Activated naive CD8-positive, alpha-beta T cell treated with anti-CD3 and anti-CD28 coated beads, Interleukin-2, amount 10 ng/mL, durations not matched to agents 7 days and 5 days (primary cell): Measurements from ENCODE around the gene BTG1. TPM values are rescaled to one million over a fixed set of nuclear protein-coding genes. Genes with fewer than 3 reads are reported as not detected.
A peak's percentile ranks its signal among the peaks of the same experiment; 100 is the strongest.

Source experiments
- ATAC-seq: fragments of 150-1000 bp; cut with Tn5 transposase; one replicate; pipeline ENCODE4 v1.10.0; 2021; ENCODE audit warnings: low read depth, moderate library complexity
- POLR2A ChIA-PET: fragments of 350-600 bp; sonication (Branson Sonifier 250); formaldehyde crosslinking; loops from one replicate; lab custom pipeline; 2021; ENCODE audit warnings: antibody characterized with exemption; lab: Charles Lee
- DNase-seq: peaks from one replicate; pipeline ENCODE4 v3.0.0; 2021
- H3K27ac Mint-ChIP-seq: one replicate; pipeline ENCODE4 v1.8.0; 2022; ENCODE audit warnings: mild to moderate bottlenecking, mixed read lengths
- H3K27me3 Mint-ChIP-seq: one replicate; pipeline ENCODE4 v1.8.0; 2022; ENCODE audit warnings: mild to moderate bottlenecking, moderate library complexity, mixed read lengths
- H3K36me3 Mint-ChIP-seq: one replicate; pipeline ENCODE4 v1.8.0; 2021; ENCODE audit warnings: mild to moderate bottlenecking, mixed read lengths
- H3K4me1 Mint-ChIP-seq: one replicate; pipeline ENCODE4 v1.8.0; 2021; ENCODE audit warnings: mixed read lengths
- H3K4me3 Mint-ChIP-seq: one replicate; pipeline ENCODE4 v1.8.0; 2022; ENCODE audit warnings: mild to moderate bottlenecking, moderate library complexity, mixed read lengths
- H3K9me3 Mint-ChIP-seq: one replicate; pipeline ENCODE4 v1.8.0; 2021; ENCODE audit warnings: mixed read lengths
- total RNA-seq, 2 experiments: library from RNA; stranded (reverse); gene quantifications; one replicate each; pipeline ENCODE4 v1.2.3, GENCODE V29; 2021

The BTG1 gene
- total RNA-seq, 2 experiments from 2014 or later: 249 to 255 TPM

DNA sequence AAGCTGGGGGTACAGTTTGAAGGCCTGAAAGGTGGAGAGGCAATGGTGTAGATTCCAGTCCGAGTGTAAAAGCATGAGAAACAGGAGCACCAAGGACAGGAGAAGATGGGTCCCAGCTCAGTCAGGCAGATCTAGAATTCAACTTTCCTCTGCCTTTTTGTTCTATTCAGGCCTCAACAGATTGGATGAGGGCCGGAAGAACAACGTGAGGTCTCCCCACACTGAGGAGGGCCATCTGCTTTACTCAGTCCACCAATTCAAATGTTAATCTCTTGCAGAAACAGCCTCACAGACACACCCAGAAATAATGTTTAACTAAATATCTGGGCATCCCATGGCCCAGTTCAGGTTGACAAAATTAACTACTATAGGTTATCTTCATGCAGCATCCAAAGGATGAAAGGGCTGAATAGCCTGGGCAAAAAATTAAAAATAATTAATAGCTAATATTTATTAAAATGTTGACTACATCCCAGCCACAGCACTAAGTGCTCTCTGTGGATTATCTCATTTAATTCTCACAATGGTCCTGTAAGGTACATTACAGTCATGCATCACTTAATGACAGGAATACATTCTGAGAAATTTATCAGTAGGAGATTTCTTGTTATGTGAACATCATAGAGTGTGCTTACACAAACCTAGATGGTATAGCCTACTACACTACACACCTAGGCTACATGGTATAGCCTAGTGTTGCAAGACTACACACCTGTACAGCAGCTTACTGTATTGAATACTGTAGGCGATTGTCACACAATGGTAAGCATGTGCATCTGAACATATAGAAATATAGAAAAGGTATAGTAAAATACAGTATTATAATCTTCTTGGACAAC is 22.5 kb downstream of the BTG1 start:
- H3K9me3 Mint-ChIP-seq: peaks cover 8% of the 10 kb centered on the region
- H3K36me3 Mint-ChIP-seq: peaks cover 45% of the 10 kb centered on the region
- no peak overlapping the region for H3K27ac Mint-ChIP-seq
- no peak overlapping the region for H3K4me3 Mint-ChIP-seq
- DNase-seq: no peak
- no peaks in the 10 kb centered on the region for H3K27me3 Mint-ChIP-seq
- no peak for ATAC-seq
- H3K4me1 Mint-ChIP-seq: peaks cover 39% of the 10 kb centered on the region
- POLR2A ChIA-PET: interaction anchor here (1.2 to 2.2 kb wide), 2 partner anchors 12 to 24 kb away, joined by 6 to 16 read pairs; partner anchors contain the start of gene BTG1

- Mint-ChIP-seq H3K36me3 (peaks cover 40% of the 10 kb centered on the region), H3K9me3 (peaks cover 8% of the 10 kb centered on the region), H3K27ac (no peak overlapping the region), H3K4me3 (no peak overlapping the region), H3K4me1 (peaks cover 35% of the 10 kb centered on the region), H3K27me3 (no peaks in the 10 kb centered on the region)
- DNase-seq (no peak), ATAC-seq (no peak)
- POLR2A ChIA-PET: interaction anchor here (1.0 to 1.1 kb wide), 2 partner anchors 13 to 24 kb away, joined by 3 read pairs; partner anchors contain the start of gene BTG1
Observed at GRCh38 chr12:92121826-92122225, 23.8 kb downstream of the BTG1 start.

GRCh38 chr12:92118826-92119536 is 26.7 kb downstream of the BTG1 start:
- POLR2A ChIA-PET: interaction anchor here (0.5 to 3.3 kb wide), 3 partner anchors 25 to 96 kb away, joined by 3 to 8 read pairs (median 3); partner anchors contain the start of gene BTG1
- DNase-seq: no peak
- H3K36me3 Mint-ChIP-seq: peaks cover 29% of the 10 kb centered on the region
- H3K27me3 Mint-ChIP-seq: no peaks in the 10 kb centered on the region
- H3K4me3 Mint-ChIP-seq: no peak overlapping the region
- ATAC-seq: no peak
- H3K27ac Mint-ChIP-seq: peak overlapping the region; percentile 2
- H3K9me3 Mint-ChIP-seq: peaks cover 8% of the 10 kb centered on the region
- H3K4me1 Mint-ChIP-seq: peaks cover 35% of the 10 kb centered on the region

- DNase-seq (no peak), ATAC-seq (peak; percentile 31)
- no peaks in the 10 kb centered on the region for H3K27me3 Mint-ChIP-seq
- peaks cover 23% of the 10 kb centered on the region for H3K36me3 Mint-ChIP-seq
- peaks cover 3% of the 10 kb centered on the region for H3K9me3 Mint-ChIP-seq
- peaks cover 52% of the 10 kb centered on the region for H3K4me1 Mint-ChIP-seq
- POLR2A ChIA-PET: interaction anchor here (1.0 to 5.9 kb wide), 4 partner anchors 9 to 30 kb away, joined by 4 to 33 read pairs (median 8); partner anchors contain the start of gene BTG1
- peak overlapping the region; percentile 9 for H3K4me3 Mint-ChIP-seq
- peak overlapping the region; percentile 44 for H3K27ac Mint-ChIP-seq
Observed at GRCh38 chr12:92114834-92115233, 30.8 kb downstream of the BTG1 start.

GRCh38 chr12:92111256-92111655 is 34.4 kb downstream of the BTG1 start:
- H3K36me3 Mint-ChIP-seq: peaks cover 8% of the 10 kb centered on the region
- DNase-seq (no peak), ATAC-seq (no peak)
- peaks cover 66% of the 10 kb centered on the region for H3K4me1 Mint-ChIP-seq
- H3K27me3 Mint-ChIP-seq: no peaks in the 10 kb centered on the region
- POLR2A ChIA-PET: interaction anchor here (1.1 to 5.9 kb wide), 3 partner anchors 14 to 34 kb away, joined by 3 to 33 read pairs (median 5); partner anchors contain the start of gene BTG1
- no peaks in the 10 kb centered on the region for H3K9me3 Mint-ChIP-seq
- H3K27ac Mint-ChIP-seq: peak overlapping the region; percentile 57
- peak overlapping the region; percentile 76 for H3K4me3 Mint-ChIP-seq

- Mint-ChIP-seq H3K27ac (peak overlapping the region; percentile 76), H3K4me1 (peaks cover 69% of the 10 kb centered on the region), H3K9me3 (no peaks in the 10 kb centered on the region), H3K27me3 (no peaks in the 10 kb centered on the region), H3K36me3 (peaks cover 4% of the 10 kb centered on the region), H3K4me3 (peak overlapping the region; percentile 76)
- POLR2A ChIA-PET: interaction anchor here (0.7 to 5.9 kb wide), 3 partner anchors 24 to 51 kb away, joined by 4 to 33 read pairs (median 5); partner anchors contain the start of gene BTG1
- ATAC-seq (no peak), DNase-seq (no peak)
Observed at GRCh38 chr12:92110083-92110640, 35.5 kb downstream of the BTG1 start.

DNA sequence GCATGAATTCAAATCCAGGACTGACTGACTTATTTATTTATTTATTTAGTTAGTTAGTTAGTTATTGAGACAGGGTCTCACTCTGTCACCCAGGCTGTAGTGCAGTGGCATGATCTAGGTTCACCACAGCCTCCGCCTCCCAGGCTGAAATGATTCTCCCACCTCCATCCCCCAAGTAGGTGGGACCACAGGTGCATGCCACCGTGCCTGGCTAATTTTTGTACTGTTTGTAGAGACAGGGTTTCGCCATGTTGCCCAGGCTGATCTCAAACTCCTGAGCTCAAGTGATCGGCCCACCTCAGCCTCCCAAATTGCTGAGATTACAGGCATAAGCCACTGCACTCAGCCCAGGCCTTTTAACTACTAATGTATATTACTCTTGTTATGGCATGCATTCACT is 36.0 kb downstream of the BTG1 start:
- H3K27me3 Mint-ChIP-seq: no peaks in the 10 kb centered on the region
- peak overlapping the region; percentile 76 for H3K27ac Mint-ChIP-seq
- no peak for DNase-seq
- peak; percentile 32 for ATAC-seq
- H3K9me3 Mint-ChIP-seq: no peaks in the 10 kb centered on the region
- peaks cover 4% of the 10 kb centered on the region for H3K36me3 Mint-ChIP-seq
- H3K4me3 Mint-ChIP-seq: peak overlapping the region; percentile 76
- POLR2A ChIA-PET: interaction anchor here (1.1 to 5.9 kb wide), 2 partner anchors 24 to 35 kb away, joined by 4 to 33 read pairs; partner anchors contain the start of gene BTG1
- peaks cover 67% of the 10 kb centered on the region for H3K4me1 Mint-ChIP-seq

DNA sequence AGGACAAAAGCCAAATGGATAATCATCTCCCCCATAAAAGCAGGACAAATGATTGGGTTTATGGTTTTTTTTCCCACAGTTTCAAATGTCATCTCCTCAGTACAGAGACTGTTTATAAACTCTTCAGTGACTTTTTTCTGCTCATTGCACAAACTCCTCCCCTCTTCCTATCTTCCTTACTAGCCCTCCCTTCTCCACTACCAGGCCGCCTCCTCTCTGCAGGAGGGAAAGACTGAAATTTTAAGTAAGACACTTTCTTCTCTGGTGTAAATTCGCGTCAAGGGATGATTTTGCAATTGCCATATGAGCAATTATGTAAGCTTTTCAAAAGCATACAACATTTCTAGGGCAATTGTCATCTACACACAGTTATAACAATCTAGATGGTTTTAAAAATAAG is 37.0 kb downstream of the BTG1 start:
- Mint-ChIP-seq H3K36me3 (peaks cover 4% of the 10 kb centered on the region), H3K27me3 (no peaks in the 10 kb centered on the region), H3K27ac (peak overlapping the region; percentile 46), H3K4me3 (peak overlapping the region; percentile 33), H3K4me1 (peaks cover 67% of the 10 kb centered on the region), H3K9me3 (no peaks in the 10 kb centered on the region)
- DNase-seq (no peak), ATAC-seq (no peak)
- POLR2A ChIA-PET: no interaction called here

DNA sequence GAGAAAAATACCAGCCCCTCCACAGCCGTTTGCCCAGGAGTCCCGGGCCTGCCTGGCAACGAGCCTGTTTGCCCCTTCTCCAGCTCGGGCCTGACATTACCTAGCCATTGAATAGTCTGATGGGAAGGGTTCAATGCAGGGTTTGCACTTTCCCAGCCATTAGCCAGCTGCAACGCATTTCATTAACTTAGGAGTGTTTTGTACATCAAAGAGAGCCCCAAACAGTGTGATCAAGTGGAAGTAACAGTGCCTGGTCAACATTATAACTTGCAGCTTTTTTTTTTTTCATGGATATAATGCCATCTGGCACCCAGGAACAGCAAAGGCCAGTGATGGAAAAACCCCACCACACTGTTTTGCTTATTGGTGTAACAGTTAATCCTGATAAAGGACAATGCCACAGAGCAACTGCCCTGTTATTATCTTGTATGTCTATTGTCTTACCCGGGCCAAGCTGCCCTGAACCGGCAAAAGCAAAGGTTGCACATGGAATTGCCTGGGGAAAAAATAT is 38.0 kb downstream of the BTG1 start:
- POLR2A ChIA-PET: interaction anchor here (2.5 kb wide), 1 partner anchor 38 kb away, joined by 12 read pairs; the partner anchor contains the start of gene BTG1

DNA sequence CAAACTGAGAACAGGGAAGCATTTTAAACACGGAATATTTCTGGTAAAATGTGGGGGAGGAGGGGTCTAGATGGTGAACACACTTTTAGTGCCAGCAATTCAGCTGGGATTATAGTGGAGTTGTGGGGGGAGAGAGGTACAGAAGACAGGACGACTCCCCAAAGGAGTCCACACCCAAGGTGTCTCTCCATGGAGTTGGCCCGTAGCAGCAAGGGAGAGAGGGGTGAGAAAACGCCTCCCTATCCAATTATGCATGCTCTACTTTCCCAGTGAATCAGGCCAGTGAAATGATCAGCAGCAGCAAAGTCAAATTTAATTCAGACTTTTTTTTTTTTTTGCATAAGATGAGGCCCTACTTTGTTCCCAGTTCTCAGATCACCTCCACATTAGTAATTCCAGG is 38.6 kb downstream of the BTG1 start:
- no peak overlapping the region for H3K4me3 Mint-ChIP-seq
- H3K27me3 Mint-ChIP-seq: no peaks in the 10 kb centered on the region
- POLR2A ChIA-PET: interaction anchor here (1.4 to 2.5 kb wide), 2 partner anchors 10 to 38 kb away, joined by 5 to 12 read pairs; partner anchors contain the start of gene BTG1
- ATAC-seq (no peak), DNase-seq (no peak)
- H3K36me3 Mint-ChIP-seq: peaks cover 4% of the 10 kb centered on the region
- H3K9me3 Mint-ChIP-seq: no peaks in the 10 kb centered on the region
- H3K27ac Mint-ChIP-seq: peak overlapping the region; percentile 10
- peaks cover 59% of the 10 kb centered on the region for H3K4me1 Mint-ChIP-seq

More for the DNA sequence above, 38.0 kb downstream of the BTG1 start:
- DNase-seq (no peak), ATAC-seq (no peak)
- H3K9me3 Mint-ChIP-seq: no peaks in the 10 kb centered on the region
- H3K36me3 Mint-ChIP-seq: peaks cover 4% of the 10 kb centered on the region
- H3K4me3 Mint-ChIP-seq: no peak overlapping the region
- peak overlapping the region; percentile 53 for H3K27ac Mint-ChIP-seq
- H3K27me3 Mint-ChIP-seq: no peaks in the 10 kb centered on the region
- peaks cover 61% of the 10 kb centered on the region for H3K4me1 Mint-ChIP-seq

DNA sequence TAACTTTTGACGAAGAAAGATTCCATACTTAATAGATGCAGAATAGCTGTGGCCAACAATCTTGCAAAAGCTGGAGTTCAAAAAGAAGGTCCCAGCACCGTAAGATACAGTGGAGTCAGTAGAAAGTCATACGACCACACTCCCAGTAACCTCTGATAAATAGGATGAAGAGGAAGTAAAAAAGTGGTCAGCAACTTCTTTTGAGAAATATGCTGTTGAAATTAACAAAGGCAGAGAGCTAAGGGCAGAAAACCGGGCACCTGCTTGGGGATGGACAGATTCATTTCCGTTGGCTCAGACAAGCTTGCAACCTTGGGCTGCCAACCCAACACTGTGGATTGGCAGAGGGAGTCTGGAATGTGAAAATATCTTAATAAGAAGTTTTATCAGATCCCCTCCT is 40.0 kb downstream of the BTG1 start:
- Mint-ChIP-seq H3K9me3 (peaks cover 3% of the 10 kb centered on the region), H3K4me1 (peaks cover 55% of the 10 kb centered on the region), H3K27me3 (no peaks in the 10 kb centered on the region), H3K4me3 (peak overlapping the region; percentile 59), H3K36me3 (peaks cover 8% of the 10 kb centered on the region), H3K27ac (peak overlapping the region; percentile 67)
- DNase-seq (no peak), ATAC-seq (peak; percentile 51)
- POLR2A ChIA-PET: interaction anchor here (1.2 to 2.5 kb wide), 5 partner anchors 9 to 40 kb away, joined by 4 to 12 read pairs (median 5); partner anchors contain the start of gene BTG1

DNA sequence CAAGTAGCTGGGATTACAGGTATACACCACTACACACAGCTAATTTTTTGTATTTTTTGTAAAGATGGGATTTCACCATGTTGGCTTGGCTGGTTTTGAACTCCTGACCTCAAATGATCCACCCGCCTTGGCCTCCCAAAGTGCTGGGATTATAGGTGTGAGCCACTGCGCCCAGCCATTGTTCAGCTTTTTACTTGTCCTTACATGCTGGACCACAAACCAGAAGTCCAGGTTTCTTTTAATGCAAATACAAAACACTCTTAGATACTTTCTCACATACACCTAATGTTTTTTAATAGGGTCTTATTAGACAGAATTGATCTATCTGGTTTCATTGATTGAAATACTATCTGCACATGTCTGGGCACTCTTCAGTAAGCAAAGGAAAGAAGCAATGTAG is 40.5 kb downstream of the BTG1 start:
- ATAC-seq (no peak), DNase-seq (no peak)
- Mint-ChIP-seq H3K36me3 (peaks cover 12% of the 10 kb centered on the region), H3K27ac (peak overlapping the region; percentile 67), H3K9me3 (peaks cover 6% of the 10 kb centered on the region), H3K4me1 (peaks cover 49% of the 10 kb centered on the region), H3K27me3 (no peaks in the 10 kb centered on the region), H3K4me3 (peak overlapping the region; percentile 59)
- POLR2A ChIA-PET: interaction anchor here (1.2 to 1.7 kb wide), 3 partner anchors 10 to 39 kb away, joined by 4 to 10 read pairs (median 4); no protein-coding TSS in a partner anchor
